ENCODE measurements around the gene DTNA.
"Not testable (repeated sequence)": the region's sequence is repeated elsewhere in the genome, so short reads cannot be mapped to it uniquely, and the experiment has no call there.

The DTNA gene

DNA sequence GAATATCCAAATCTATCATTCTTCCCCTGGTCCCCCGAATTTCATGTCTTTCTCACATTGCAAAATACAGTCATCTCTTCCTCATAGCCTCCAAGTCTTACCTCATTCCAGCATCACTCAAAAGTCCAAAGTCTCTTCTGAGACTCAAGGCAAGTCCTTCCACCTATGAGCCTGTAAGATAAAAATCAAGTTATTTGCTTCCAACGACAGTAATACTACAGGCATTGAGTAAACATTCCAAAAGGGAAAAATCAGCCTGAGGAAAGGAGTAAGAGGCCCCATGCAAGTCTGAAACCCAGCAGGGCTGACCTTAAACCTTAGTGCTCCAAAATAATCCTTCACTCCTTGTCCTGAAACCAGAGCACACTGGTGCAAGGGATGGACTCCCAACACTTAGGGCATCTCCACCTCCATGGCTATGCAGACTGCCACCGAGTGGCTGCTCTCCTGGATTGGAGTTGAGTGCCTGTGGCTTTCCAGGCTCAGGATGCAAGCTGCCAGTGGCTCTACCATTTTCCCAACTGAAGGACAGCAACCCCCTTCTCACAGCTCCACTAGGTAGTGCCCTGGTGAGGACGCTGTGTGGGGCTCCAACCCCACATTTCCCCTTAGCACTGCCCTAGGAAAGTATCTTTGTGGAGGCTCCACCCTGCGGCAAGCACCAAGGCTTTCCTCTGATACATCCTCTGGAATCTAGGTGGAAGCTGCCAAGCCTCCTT is 16.3 kb downstream of the DTNA start:
- DNase-seq = no peak

DNA sequence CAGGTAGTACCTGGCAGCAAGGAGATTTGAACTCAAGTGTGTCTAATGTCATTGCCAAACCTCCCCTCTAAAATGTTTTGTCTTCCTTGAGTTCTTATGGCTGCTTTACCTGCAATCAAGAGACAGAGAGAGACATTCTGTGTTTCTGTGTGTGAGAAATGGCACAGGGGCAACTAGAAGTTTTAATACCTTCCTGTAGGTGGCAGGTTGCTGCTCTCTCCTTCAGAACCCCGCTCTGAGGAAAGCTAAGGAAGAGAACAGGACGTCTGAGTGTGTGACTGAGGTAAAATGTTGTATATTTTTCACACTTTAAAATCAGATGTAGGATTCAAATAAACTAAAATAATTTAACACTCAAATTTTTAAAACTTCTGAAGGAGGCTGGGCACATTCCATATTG is 19.2 kb downstream of the DTNA start:
- no peak for DNase-seq

DNA sequence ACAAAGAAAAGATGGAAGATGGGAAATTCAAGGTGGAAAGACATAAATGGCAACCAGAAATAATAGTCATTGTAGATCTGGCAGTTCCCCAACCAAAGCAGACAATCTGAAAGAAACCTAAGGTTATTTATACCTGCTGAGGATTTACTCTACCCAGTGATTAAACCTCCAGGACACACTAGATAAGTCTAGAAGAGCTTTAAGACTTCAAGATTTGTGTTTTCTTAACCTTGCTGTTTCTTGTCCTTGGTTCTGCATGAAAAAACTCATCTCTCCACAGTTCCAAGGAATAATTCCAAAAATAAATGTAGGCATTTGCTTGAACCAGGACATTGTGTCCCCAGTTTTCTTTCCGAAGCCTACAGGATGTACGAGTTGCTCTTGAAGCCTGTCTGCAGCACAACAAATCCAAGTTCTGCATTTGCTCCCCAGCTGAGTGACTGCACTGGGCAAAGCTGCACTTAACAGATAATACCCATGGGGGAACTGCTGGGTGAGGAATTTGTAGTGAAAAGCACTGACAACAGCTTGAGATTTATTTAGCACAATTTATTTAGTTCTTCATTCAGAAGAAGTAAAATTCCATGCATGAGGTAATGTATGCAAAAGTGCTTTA is 19.8 kb downstream of the DTNA start:
- DNase-seq = no peak

DNA sequence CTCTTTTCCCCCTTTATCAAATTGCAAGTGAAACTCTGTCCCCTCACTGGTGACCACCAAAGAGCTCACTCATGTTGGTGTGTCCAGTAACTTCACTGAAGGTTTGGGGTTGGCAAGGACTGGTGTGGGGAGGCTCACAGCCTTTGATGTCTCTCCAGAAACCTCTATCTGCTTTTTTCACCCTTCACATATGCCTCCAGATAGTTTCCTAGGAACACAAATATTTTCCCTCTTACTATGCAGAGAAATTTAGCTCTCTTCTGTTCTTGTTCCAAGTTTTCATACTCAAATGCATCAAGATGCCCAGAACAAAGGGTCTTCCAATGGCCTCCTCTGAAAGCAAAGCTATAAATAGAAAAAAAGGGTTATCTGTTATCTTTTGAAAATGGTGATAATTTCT is 20.7 kb downstream of the DTNA start:
- DNase-seq = peak; percentile 26

DNA sequence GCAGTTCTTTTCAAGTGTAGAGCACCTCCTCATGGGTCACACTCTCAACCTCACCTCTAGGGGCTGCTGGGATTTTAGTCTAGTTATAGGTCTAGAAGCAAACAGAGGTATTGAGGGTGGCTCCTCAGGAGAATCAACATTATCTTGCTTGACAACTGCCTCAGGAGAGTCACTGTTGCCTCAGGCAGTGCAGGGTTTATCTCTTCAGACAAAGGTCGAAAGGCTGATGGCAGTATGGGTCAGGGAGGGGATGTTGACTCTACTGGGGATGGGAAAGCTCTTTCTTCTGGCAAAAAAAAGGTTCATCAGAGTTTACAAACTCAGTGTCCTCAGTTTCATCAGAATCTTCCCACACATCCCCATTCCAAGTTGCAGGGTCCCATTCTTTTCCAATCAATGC is 24.0 kb downstream of the DTNA start:
- DNase-seq = no peak

DNA sequence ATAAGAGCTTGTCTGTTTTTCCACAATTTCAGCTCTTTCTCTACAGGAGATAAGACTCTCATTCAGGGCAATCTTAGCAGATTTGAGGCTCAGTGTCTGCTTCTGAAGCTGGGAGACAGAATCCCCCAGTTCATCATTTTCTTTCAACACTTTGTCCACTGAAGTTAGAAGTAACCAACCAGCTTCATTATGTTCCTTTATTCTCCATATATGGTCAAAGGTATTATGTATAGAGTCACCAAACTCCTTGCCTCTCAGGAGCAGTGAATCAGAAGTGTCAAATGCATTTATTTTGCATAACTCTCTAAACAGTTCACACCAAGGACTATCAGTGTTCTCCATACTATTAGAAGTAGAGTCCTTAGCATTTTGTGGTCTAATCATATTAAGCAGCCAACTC is 24.4 kb downstream of the DTNA start:
- not testable (repeated sequence) for DNase-seq

DNA sequence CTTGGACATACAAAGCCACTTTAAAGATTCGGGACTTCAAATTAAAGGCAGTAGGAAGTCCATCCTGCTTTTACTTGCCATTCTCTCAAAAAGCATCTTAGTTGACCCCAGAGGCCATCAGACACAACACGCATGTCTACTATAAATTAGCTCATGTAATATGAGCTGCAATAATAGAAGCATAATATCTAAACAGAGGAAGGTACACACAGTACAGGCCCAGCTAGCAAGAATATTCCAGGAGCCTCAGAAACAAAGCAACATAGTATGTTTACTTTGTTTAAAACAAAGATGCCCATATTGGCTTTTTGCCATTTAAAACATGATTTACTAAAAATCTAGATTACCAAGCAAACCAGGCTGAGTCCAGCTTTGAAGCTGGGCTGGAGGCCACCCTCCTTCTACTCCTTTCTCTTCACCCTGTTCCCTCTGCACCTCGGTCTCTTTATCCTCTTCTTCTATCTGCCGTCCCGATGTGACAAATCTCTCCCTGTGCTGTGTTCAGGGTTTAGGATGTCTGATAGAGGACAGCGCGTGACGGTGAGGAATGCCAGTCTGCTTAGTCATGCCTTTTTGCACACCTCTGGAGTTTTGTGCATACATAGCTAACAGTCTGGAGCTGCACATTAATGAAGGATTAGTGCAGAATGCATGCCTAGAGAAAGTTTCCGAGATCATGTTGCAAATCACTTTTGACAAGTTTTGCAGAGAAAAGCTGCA is 28.2 kb downstream of the DTNA start:
- no peak for DNase-seq

DNA sequence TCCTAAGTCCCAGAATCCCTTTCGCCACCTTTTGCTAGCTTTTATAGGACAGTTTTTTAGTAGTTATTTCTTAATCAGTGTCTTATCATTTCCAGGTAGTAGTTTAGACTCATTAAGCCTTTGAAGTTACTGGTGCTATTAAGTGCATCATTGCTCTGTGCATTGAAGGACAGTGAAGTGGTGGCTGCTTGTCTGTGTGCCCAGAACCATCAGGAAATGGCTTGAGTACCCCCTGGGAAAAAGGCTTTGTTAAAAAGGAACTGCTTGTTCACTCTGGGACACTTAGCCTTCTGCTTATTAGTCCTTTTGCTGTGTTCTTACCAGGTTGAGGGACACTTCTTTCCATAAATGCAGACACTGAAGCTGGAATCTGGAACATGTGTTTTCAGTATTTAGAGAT is 30.0 kb downstream of the DTNA start:
- no peak for DNase-seq

DNA sequence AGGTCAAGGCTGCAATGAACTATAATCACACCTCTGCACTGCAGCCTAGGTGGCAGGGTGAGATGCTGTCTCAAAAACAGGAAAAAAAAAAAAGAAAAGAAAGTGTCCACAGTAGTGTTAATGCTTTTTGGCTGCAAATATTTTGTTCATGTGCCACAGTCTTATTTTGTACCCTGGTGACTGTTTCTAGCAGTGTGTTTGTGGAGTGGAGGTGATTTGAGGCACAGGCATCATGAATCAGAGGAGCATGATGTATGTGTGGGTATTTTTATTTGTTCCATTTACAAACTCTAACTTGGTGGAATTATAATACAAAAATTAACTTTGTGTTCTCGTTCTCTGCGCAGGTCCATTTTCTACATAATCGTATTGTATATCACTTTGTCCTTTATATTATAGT is 30.6 kb downstream of the DTNA start:
- DNase-seq = no peak

DNA sequence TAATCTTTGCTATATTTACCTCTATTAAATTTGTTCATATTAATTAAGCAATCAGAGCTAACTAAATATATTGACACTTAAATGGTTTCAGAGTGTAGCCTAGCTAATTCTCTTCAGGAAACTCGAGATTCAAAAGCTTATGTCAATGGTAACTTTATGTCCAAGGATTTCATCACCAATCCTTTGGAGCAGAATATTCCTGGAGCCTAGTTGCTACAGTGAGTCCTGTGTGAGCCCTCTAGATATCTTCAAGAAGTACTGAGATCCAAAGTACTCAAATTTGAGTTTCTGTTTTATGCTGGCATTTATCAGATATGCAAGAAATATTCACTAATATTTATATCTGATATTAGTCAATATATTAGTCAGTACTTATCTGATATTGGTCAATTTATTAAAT is 31.3 kb downstream of the DTNA start:
- DNase-seq = no peak

DNA sequence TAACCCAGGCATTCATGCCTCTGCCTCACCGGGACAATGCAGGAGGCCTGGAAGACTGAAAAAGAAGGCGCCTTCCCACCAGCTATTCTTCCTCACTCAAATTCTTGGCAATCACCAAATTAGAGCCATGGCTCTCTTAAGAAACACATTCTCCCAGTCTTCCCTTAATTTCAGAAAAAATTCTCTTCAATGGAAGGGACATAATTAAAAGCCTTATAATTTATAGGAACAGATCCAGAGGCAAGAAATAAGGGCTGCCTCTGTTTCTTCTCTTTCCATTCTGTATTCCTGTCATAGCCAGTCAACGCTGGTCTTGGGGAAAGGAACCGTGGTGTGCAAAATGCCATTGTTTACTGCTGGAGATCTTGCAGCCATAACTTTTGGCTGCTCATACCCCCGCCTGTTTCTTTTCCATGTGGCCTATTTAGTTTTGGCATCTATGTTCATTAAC is 32.8 kb downstream of the DTNA start:
- DNase-seq = no peak

DNA sequence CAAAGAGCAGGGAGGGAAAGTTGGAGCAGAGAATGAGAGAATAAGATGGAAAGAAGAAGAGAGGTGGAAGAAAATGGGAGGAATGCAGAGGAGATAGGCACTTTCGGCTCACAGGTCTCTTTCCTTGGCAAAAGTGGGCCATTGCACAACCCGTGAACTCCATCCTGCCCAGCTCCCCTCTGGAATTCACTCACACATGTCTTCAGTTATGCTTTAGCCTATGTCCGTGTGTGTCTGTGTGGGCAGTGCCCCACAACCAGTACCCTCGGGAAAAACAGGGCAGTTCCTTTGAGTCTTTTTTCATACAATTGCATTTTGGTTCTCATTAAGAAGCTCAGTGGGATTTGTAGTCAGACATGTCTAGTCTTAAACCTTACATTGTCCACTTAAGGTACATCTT is 34.5 kb downstream of the DTNA start:
- peak; percentile 8 for DNase-seq

DNA sequence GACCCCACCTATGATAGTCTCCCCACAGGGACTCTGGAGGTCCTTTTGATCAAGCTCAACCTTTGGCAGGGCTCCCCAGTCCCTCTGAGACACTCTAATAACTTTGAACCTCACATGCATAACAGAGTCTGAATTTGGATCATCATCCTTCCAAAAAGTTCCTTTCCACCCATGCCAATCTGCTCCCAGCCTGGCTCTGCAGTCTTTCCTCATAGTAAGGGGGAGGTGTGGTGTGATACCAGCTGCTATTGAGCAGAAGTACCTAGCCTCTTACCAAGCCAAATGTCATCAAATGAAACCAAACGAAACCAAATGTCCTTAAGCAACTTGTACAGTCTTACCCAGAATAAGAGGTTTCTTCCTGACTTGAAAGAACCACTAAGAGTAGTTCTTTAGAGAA is 36.5 kb downstream of the DTNA start:
- no peak for DNase-seq

DNA sequence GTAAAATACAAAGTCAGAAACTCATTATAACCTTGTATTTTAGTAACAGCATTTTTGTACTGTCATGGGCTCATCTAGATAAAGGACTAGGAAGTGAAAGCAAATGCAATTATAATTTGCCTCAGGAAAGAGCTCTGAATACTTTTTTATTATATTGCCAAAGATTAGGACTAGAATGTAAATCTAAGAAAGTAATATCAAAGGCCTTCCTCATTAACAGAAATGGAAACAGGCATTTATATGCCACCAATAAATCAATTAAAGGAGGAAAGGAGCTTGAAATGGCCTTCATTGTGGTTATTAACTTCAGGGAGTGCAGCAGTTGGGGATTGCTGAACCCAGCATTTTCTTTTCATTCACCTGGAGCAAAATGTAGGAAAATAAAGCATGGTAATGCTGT is 39.6 kb downstream of the DTNA start:
- DNase-seq = no peak

DNA sequence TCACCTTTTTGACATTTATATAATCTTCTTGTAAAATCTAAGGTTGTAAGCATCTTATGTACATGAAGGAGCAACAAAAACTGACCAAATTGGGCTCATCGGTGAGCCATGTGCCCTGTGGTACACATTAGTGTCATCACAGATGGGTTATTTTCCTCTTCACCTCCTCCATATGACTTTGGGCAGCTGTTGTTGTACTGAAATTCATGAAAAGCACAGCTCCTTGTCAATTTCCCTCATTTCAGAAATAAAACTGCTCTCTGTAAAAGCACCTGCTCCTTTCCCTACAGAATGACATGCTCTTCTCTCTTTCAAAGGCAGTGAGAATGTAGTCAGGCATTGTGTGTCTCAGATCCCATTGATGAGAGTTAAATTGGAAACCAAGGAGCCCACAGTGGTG is 42.0 kb downstream of the DTNA start:
- DNase-seq = no peak

DNA sequence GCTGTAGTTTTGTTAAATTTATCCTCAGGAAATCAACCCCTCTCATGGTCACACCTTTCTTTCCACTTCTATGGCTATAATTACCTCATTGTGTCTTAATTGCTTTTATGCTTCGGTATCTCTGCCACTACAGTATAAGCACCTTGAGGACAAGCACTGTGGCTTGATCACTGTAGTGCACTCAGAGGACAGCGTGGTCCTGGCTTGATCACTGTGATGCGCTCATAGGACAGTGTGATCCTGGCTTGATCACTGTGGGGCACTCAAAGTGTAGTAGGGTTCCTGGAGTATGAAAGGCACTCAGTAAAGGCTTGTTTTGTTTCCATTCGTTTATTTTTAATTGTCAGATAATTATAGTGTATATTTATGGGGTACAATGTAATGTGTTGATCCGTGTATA is 44.2 kb downstream of the DTNA start:
- no peak for DNase-seq

DNA sequence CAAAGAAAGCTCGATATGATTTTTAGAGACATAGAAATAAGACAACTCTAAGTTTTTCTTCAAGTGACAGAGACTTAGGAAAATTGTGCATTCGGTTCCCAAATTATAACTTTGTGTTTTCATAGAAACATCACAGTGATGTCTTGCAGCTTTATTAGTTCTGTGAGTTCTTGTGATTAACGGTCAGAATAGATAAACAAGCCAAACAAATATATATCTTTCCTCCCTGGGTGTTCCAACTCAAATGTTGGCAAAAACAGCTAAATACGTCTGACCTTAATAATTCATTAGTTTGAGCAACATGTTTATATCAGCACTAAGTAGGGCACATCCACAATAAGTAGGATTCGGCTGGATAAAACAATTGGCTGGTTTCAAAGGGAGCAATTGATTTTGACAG is 47.6 kb downstream of the DTNA start:
- no peak for DNase-seq

DNA sequence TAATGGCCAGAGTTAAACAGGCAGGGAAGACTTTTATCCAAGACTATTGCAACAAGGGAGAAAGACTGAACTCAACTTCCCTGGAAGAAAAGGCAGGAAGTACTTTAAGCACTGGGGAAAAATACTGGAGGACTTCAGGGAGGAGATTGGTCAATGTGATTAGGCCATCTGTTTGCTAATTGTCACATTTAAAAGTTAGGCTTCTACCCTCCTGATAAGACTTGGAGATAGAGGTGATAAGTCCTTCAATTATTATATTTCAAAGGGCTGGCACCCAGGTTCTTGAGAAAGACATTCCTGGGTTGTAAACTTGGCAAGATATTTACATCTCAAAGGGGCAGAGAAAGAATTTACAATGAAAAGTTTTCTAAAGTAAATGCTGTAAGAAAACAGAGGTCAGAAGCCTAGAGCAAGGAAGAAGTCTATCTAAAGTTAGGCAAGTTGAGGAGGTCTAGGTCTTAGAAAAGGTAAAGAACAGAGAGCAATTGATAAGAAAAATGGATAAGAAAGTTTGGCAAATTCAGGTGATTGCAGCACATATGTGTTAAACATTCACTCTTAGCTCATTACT is 48.4 kb downstream of the DTNA start:
- DNase-seq = no peak

DNA sequence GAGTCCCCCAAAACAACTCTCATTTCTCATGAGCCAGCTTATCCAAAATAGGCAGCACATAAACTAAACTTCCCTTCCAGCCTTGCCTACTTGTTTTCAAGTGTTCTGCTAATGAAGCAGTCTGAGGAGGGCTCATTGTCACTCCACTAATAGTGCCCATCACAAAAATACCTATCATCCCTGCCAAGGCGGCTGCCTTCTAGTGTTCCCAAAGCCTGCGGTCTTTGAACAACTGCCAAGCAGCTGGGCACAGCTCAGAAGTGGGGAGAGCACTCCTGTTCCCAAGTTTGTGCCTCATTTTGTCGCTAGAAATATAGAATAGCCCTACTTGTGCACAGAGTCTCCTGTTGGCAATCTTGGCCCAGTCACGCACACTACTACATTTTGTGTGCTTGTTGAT is 50.3 kb downstream of the DTNA start:
- DNase-seq = no peak

DNA sequence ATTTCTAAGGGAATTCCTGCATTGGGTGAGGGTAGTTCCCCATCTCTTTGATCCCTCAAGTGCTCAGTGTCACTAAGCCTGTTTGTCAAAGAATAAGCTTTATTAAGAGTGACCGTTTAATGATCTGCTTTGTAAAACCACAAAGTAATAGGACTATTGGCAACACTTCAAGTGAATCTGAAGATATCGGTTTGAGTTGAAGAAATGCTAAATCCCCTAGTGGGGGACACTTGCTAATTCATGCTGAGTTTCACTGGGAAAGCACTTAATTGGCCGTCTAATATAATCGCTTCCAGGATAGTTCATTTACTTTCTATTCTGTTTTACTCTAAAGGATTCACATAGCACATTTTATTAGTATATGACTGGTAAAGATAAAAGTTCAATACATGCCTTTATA is 54.4 kb downstream of the DTNA start:
- DNase-seq = no peak

DNA sequence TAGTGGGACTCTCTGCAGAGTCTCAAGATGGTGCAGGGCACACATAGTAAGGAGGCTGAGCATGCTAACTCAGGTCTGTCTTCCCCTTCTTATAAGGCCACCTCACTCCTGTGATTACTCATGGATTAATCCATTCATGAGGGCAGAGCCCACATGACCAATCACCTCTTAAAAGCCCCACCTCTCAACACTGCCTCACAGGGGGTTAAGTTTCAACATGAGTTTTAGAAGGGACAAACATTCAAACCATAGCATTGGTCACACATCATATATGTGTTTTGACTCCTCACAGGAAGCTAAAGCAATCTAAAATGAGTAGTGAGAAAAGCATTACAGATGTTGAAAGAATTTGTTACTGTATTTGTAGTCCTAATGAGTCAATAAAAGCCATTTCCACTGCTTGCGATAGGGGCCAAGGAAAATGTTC is 57.5 kb downstream of the DTNA start:
- DNase-seq = peak; percentile 47

DNA sequence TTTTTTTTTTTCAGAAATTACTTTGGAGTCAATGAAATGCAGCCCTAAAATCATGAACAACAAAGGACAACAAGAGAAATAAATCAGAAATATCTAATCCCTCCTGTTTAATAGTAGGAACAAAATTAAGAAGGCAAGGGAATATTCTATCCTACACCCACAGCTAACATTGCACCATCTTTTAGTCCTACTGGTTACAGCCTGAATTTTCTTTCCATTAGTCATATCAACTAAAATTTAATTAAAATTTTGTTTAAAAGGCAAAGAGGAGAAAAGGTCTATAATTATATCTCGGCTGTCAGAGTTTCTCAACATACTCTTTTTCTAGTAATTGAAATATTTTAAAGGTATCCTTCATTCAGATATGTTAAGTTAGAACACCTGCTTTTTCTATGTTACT is 61.9 kb downstream of the DTNA start:
- no peak for DNase-seq

DNA sequence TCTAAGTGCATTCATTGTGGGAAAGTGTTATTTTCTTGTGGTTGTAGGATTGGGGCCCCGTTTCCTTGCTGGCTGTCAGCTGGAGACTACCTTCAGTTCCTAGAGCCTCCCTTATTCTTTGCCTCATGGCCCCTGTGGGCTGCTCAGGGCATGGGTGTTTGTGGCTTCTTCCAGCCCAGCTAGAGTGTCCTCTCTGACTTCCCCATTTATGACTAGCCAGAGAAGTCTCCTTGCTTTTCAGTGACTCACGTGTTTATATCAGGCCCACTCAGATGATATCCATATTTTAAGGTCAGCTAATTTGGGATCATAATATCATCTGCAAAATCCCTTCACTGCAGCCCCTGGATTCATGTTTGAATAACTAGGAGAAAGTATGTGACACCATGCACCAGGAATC is 62.8 kb downstream of the DTNA start:
- DNase-seq = no peak

DNA sequence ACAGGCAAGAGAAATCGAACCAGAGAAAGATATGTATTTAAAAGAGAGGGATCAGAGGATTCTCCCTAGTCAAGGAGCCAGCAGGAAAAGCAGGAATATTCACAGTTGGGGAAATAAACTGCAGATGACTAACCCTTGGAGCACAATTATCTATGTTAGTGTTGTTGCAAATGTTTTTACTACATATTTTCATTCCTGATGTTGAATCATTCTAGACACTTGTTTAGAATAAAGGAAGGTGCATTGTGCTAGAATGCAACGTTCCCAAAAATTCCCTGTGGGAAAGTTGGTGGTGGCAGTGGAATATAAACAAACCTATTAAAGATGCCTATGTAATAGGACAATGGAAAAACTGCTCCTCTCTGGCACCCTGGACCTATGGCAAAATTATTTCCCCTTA is 63.3 kb downstream of the DTNA start:
- DNase-seq = peak; percentile 26
